K562 (cell line): ENCODE measurements around the gene TVP23B. TPM values are rescaled to one million over a fixed set of nuclear protein-coding genes. Genes with fewer than 3 reads are reported as not detected.

ENCODE experiments used
- CXXC5 ChIP-seq: fragments of 250-450 bp; sonication (Bioruptor Pico); IDR thresholded peaks from 2 replicates; pipeline ENCODE4 v1.8.0; 2022; ENCODE audit warnings: inconsistent platforms, mild to moderate bottlenecking, moderate library complexity
- DACH1 ChIP-seq: fragments of 450-650 bp; IDR thresholded peaks from 2 replicates; pipeline ENCODE4 v1.6.1; 2018; ENCODE audit not compliant: partially characterized antibody
- EP300 ChIP-seq: IDR thresholded peaks from 2 replicates; pipeline ENCODE4 v1.6.1; 2012; ENCODE audit warnings: low read length, improper control_type of control experiment
- FOXK2 ChIP-seq, 2 experiments: fragments of 450-650 bp; IDR thresholded peaks in 1 of 2; conservative IDR thresholded peaks in 1 of 2; 2 replicates each; pipeline ENCODE4 v1.6.1; 2016; ENCODE audit warnings: low read depth in 2 of 2, mild to moderate bottlenecking in 1 of 2
- MGA ChIP-seq: fragments of 450-650 bp; IDR thresholded peaks from 2 replicates; pipeline ENCODE4 v1.6.1; 2016; ENCODE audit warnings: mild to moderate bottlenecking, moderate library complexity
- POLR2AphosphoS5 ChIP-seq: IDR thresholded peaks from 2 replicates; pipeline ENCODE4 v1.6.1; 2011; ENCODE audit warnings: mild to moderate bottlenecking, low read depth, low read length, moderate library complexity; ENCODE audit not compliant: control insufficient read depth, insufficient read depth
- RFX5 ChIP-seq: IDR thresholded peaks from 2 replicates; pipeline ENCODE4 v1.6.1; 2011; ENCODE audit warnings: low read depth, mild to moderate bottlenecking, improper control_type of control experiment, low read length
- SMAD3 ChIP-seq: fragments of 450-650 bp; formaldehyde crosslinking; conservative IDR thresholded peaks from 2 replicates; pipeline ENCODE4 v1.4.0; 2020; ENCODE audit warnings: mild to moderate bottlenecking
- polyA plus RNA-seq, 8 experiments: library from polyadenylated mRNA; depleted of rRNA in 4 of 8; stranded (reverse) in 5 of 8; unstranded in 3 of 8; fragments of >200 nt; fragmentation: Nextera tagmentation in 2 of 8; fragmentation: Illumina TruSeq in 1 of 8; extraction: Ambion mirVana in 2 of 8; extraction: Trizol in 1 of 8; gene quantifications; 2 replicates each; pipeline versions ENCODE4 v1.2.1 to v1.2.3, GENCODE V29; 2011 to 2014; ENCODE audit warnings: inconsistent platforms in 1 of 8, missing spikeins in 1 of 8
- total RNA-seq, 7 experiments: library from RNA; depleted of rRNA in 6 of 7; stranded (reverse); fragments of >200 nt in 6 of 7; fragmentation: Illumina TruSeq in 2 of 7; extraction: Trizol in 2 of 7; gene quantifications; 2 replicates each; pipeline versions ENCODE4 v1.2.1 to v1.2.3, GENCODE V29; 2011 to 2021; ENCODE audit warnings: low replicate concordance in 1 of 7
- TF ChIP-seq, protein P1 (sequence below): fragments of 450-650 bp; IDR thresholded peaks from 2 replicates; pipeline ENCODE4 v1.6.1; 2016
- TF ChIP-seq, protein P2 (sequence below): fragments of 450-650 bp; IDR thresholded peaks from 2 replicates; pipeline ENCODE4 v1.6.1; 2017; ENCODE audit warnings: antibody characterized with exemption, mild to moderate bottlenecking

The TVP23B gene
- total and polyA plus RNA-seq, 9 of the 15 experiments (the other 6 are each of a cell fraction or from before 2014, with no cell fraction given) = 10.4 to 52.8 (median 15.8) TPM

- TF ChIP-seq MGA = peak; percentile 69
- TF ChIP-seq, protein P1, sequence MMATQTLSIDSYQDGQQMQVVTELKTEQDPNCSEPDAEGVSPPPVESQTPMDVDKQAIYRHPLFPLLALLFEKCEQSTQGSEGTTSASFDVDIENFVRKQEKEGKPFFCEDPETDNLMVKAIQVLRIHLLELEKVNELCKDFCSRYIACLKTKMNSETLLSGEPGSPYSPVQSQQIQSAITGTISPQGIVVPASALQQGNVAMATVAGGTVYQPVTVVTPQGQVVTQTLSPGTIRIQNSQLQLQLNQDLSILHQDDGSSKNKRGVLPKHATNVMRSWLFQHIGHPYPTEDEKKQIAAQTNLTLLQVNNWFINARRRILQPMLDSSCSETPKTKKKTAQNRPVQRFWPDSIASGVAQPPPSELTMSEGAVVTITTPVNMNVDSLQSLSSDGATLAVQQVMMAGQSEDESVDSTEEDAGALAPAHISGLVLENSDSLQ = 0 out of 2 replicates have a peak, but pooled peaks have one; percentile 11
- no peak for TF ChIP-seq EP300
- peak in 1 of 2 experiments; percentile 35; a peak in 1 of 4 replicates for TF ChIP-seq FOXK2 (conservative IDR thresholded peaks at IDR 0.05 in 1 of 2, IDR thresholded peaks at IDR 0.05 in 1 of 2; ENCODE audit: low read depth in 2 of 2)
- TF ChIP-seq, protein P2, sequence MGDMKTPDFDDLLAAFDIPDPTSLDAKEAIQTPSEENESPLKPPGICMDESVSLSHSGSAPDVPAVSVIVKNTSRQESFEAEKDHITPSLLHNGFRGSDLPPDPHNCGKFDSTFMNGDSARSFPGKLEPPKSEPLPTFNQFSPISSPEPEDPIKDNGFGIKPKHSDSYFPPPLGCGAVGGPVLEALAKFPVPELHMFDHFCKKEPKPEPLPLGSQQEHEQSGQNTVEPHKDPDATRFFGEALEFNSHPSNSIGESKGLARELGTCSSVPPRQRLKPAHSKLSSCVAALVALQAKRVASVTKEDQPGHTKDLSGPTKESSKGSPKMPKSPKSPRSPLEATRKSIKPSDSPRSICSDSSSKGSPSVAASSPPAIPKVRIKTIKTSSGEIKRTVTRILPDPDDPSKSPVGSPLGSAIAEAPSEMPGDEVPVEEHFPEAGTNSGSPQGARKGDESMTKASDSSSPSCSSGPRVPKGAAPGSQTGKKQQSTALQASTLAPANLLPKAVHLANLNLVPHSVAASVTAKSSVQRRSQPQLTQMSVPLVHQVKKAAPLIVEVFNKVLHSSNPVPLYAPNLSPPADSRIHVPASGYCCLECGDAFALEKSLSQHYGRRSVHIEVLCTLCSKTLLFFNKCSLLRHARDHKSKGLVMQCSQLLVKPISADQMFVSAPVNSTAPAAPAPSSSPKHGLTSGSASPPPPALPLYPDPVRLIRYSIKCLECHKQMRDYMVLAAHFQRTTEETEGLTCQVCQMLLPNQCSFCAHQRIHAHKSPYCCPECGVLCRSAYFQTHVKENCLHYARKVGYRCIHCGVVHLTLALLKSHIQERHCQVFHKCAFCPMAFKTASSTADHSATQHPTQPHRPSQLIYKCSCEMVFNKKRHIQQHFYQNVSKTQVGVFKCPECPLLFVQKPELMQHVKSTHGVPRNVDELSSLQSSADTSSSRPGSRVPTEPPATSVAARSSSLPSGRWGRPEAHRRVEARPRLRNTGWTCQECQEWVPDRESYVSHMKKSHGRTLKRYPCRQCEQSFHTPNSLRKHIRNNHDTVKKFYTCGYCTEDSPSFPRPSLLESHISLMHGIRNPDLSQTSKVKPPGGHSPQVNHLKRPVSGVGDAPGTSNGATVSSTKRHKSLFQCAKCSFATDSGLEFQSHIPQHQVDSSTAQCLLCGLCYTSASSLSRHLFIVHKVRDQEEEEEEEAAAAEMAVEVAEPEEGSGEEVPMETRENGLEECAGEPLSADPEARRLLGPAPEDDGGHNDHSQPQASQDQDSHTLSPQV = no peak
- no peak for TF ChIP-seq DACH1
- peak; percentile 62 for TF ChIP-seq CXXC5 (CRISPR knock-in tag)
- TF ChIP-seq RFX5 = peak; percentile 63; the same call in 1 of the 2 replicates
- 0 out of 2 replicates have a peak, but pooled peaks have one; percentile 48 for TF ChIP-seq POLR2AphosphoS5
- TF ChIP-seq SMAD3 = no peak
Observed at GRCh38 chr17:18855831-18856569, 75.0 kb downstream of the TVP23B start (continued).
